Right lobe of liver (tissue), 6 donors: ENCODE measurements around the gene RNF13. TPM values are rescaled to one million over a fixed set of nuclear protein-coding genes. Genes with fewer than 3 reads are reported as not detected.
"Not testable (repeated sequence)": the region's sequence is repeated elsewhere in the genome, so short reads cannot be mapped to it uniquely, and the experiment has no call there.

Experiments used
- ATAC-seq, 4 donors: fragments of 200-7000 bp; cut with Tn5 transposase; one replicate each; pipeline ENCODE4 v1.9.1; 2020; ENCODE audit warnings: mild to moderate bottlenecking in 4 of 4, moderate library complexity in 4 of 4
- DNase-seq, 3 donors: peaks; one replicate each; pipeline ENCODE4 v3.0.0-alpha.2; 2020
- H3K27ac ChIP-seq, 3 donors: fragments of 200-600 bp; one replicate each; pipeline ENCODE4 v1.8.0; 2022
- H3K27me3 ChIP-seq, 2 donors: fragments of 200-600 bp; one replicate each; pipeline ENCODE4 v1.8.0; 2022
- H3K36me3 ChIP-seq, 4 donors: fragments of 200-600 bp; sonication (generic) in 1 of 4; one replicate each; pipeline versions ENCODE4 v1.5.1 to v1.8.0; 2017 to 2022; ENCODE audit warnings: control low read depth in 1 of 4
- H3K4me1 ChIP-seq, 4 donors: fragments of 200-600 bp; sonication (generic) in 1 of 4; one replicate each; pipeline versions ENCODE4 v1.5.1 to v1.8.0; 2017 to 2022; ENCODE audit warnings: control low read depth in 1 of 4
- H3K4me3 ChIP-seq, 3 donors: fragments of 200-600 bp; one replicate each; pipeline ENCODE4 v1.8.0; 2022
- H3K9me3 ChIP-seq, 4 donors: fragments of 200-600 bp; sonication (generic) in 1 of 4; one replicate each; pipeline versions ENCODE4 v1.5.1 to v1.8.0; 2017 to 2022; ENCODE audit warnings: control low read depth in 1 of 4
- POLR2A ChIP-seq: fragments of 450-650 bp; IDR thresholded peaks from one replicate; pipeline ENCODE4 v1.6.1; 2017; ENCODE audit warnings: antibody characterized with exemption, mild to moderate bottlenecking
- WGBS: methylation state at CpG from one replicate; pipeline ENCODE4 v1.1.6; 2018; ENCODE audit warnings: low coverage, low lambda C conversion rate; ENCODE audit not compliant: insufficient coverage; ENCODE audit errors: missing lambda C conversion rate; 5-methylcytosine and 5-hydroxymethylcytosine counted together
- intact Hi-C, 2 donors: fragments of 100-400 bp; cut with DNase I; formaldehyde crosslinking; loops; one replicate each; pipeline versions ENCODE4 v1.11.2 to v1.14.1; 2022
- total RNA-seq, 6 experiments: library from RNA; depleted of rRNA in 2 of 6; stranded (reverse); fragments of >200 nt in 2 of 6; fragmentation: NEBNext Ultra II Directional in 3 of 6; extraction: Animal tissue kit (Norgen Biotek cat#: 25700) in 3 of 6; gene quantifications; one replicate each; pipeline versions ENCODE4 v1.1.0 to v1.2.4, GENCODE V29; 2016 to 2023
- TF ChIP-seq, protein P1 (sequence below), 4 donors: fragments of 200-600 bp in 3 of 4; fragments of 450-650 bp in 1 of 4; IDR thresholded peaks; one replicate each; pipeline versions ENCODE4 v1.5.1 to v1.8.0; 2016 to 2022; ENCODE audit warnings: antibody characterized with exemption in 4 of 4, mild to moderate bottlenecking in 2 of 4
- donor health status: DM: no; HTN: yes; CAD: no.
- donor health status: DM: no; HTN: no; CAD: no.
- donor health status: DM: no; HTN: no; CAD: no.
- donor health status: DM: no; HTN: yes; CAD: no.
- donor health status: DM: no; HTN: yes; CAD: no.

RNF13 gene
- total RNA-seq, 6 experiments from 2014 or later: 45.0 to 55.6 (median 47.5) TPM

DNA sequence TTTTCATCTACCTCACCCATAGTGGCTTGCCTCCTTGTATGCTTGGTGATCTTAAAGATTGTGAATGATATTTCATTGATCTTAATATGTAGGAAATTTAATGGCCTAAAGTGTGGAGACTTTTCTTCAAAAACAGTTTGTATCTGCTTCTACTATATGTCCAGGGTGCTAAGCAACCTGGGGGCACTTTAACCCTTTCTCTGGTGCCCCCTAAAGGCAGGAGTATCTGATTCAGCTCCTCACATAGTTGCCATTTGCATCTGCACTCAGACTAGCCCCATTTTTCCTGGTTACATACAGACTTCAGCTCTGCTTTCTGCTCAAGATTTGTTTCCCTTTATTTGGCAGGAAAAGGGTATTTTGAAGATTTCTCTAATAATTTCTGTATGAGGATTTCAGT lies 162.9 kb downstream of the RNF13 start:
- no peak for ATAC-seq
- H3K27ac ChIP-seq: no peak overlapping the region
- DNase-seq: no peak
- no peak overlapping the region for H3K4me3 ChIP-seq
- H3K27me3 ChIP-seq: no peaks in the 10 kb centered on the region
- H3K9me3 ChIP-seq: peaks cover 0 to 2% (median 0%) of the 10 kb centered on the region in 4 donors
- H3K36me3 ChIP-seq: no peaks in the 10 kb centered on the region
- peaks cover 0 to 5% (median 0%) of the 10 kb centered on the region in 4 donors for H3K4me1 ChIP-seq
- intact Hi-C loops: no loop called here
- TF ChIP-seq, protein P1, sequence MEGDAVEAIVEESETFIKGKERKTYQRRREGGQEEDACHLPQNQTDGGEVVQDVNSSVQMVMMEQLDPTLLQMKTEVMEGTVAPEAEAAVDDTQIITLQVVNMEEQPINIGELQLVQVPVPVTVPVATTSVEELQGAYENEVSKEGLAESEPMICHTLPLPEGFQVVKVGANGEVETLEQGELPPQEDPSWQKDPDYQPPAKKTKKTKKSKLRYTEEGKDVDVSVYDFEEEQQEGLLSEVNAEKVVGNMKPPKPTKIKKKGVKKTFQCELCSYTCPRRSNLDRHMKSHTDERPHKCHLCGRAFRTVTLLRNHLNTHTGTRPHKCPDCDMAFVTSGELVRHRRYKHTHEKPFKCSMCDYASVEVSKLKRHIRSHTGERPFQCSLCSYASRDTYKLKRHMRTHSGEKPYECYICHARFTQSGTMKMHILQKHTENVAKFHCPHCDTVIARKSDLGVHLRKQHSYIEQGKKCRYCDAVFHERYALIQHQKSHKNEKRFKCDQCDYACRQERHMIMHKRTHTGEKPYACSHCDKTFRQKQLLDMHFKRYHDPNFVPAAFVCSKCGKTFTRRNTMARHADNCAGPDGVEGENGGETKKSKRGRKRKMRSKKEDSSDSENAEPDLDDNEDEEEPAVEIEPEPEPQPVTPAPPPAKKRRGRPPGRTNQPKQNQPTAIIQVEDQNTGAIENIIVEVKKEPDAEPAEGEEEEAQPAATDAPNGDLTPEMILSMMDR (IDR thresholded peaks at IDR 0.05): no peak
- TF ChIP-seq POLR2A: no peak

- H3K27ac ChIP-seq: no peak overlapping the region
- no peaks in the 10 kb centered on the region for H3K4me1 ChIP-seq
- intact Hi-C loops: no loop called here
- H3K27me3 ChIP-seq: no peaks in the 10 kb centered on the region
- ATAC-seq: no peak
- H3K4me3 ChIP-seq: no peak overlapping the region
- H3K9me3 ChIP-seq: peaks cover 0 to 2% (median 0%) of the 10 kb centered on the region in 4 donors
- TF ChIP-seq, protein P1 (IDR thresholded peaks at IDR 0.05): no peak
- TF ChIP-seq POLR2A: no peak
- H3K36me3 ChIP-seq: no peaks in the 10 kb centered on the region
- DNase-seq: no peak
- WGBS: 75% methylated on average over 2 of the region's 2 CpGs
Observed at GRCh38 chr3:149977386-149977785, 164.4 kb downstream of the RNF13 start.

DNA sequence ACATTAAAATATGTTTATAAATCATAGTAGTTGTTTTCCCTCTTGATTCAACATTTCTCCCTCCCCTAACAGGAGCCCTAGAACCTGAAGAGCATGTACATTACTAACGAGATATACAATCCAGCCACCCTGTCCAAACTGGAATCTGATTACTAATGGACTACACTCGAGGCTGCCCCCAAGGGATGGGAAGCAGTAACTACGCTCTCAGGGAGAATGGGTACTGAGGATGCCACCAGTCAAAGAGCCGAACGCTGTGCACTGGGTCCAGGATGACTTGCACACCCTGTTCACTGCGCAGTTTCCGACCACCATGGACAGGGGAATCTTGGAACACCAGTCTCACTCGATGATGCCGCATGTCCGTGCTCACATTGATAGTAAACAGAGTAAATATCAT lies 169.0 kb downstream of the RNF13 start:
- not testable (repeated sequence) for H3K4me1 ChIP-seq
- peak; percentile 85 to 90 (median 87) for ATAC-seq

GRCh38 chr3:149983053-149983452 lies 170.0 kb downstream of the RNF13 start:
- intact Hi-C loops, H3K4me3 ChIP-seq, DNase-seq, H3K36me3 ChIP-seq, H3K27me3 ChIP-seq, H3K27ac ChIP-seq, H3K4me1 ChIP-seq, ATAC-seq, H3K9me3 ChIP-seq: not testable (repeated sequence)
- 89% methylated on average over 4 of the region's 32 CpGs for WGBS

More for the DNA sequence above, 169.0 kb downstream of the RNF13 start:
- H3K36me3 ChIP-seq, H3K27me3 ChIP-seq, H3K9me3 ChIP-seq, intact Hi-C loops, DNase-seq, H3K4me3 ChIP-seq, H3K27ac ChIP-seq: not testable (repeated sequence)
- 60% methylated on average over 3 of the region's 10 CpGs for WGBS
- TF ChIP-seq, protein P1 (IDR thresholded peaks at IDR 0.05): peak in 1 of 4 donors; percentile 6

- 73% methylated on average over 4 of the region's 4 CpGs for WGBS
- H3K4me3 ChIP-seq: no peak overlapping the region
- no peak for ATAC-seq
Observed at GRCh38 chr3:149983628-149984027, 170.6 kb downstream of the RNF13 start.

More at GRCh38 chr3:149983628-149984027, 170.6 kb downstream of the RNF13 start:
- H3K9me3 ChIP-seq: no peaks in the 10 kb centered on the region
- no peak for TF ChIP-seq POLR2A
- TF ChIP-seq, protein P1 (IDR thresholded peaks at IDR 0.05): no peak
- H3K4me1 ChIP-seq: no peaks in the 10 kb centered on the region
- DNase-seq: no peak
- H3K36me3 ChIP-seq: no peaks in the 10 kb centered on the region
- intact Hi-C loops: no loop called here
- H3K27ac ChIP-seq: no peak overlapping the region
- no peaks in the 10 kb centered on the region for H3K27me3 ChIP-seq
